Measurements from ENCODE around the gene PTTG2.

Gene PTTG2

GRCh38 chr4:37938208-37938607 lies 22.0 kb upstream of the PTTG2 start:
- no peak for TF ChIP-seq CTCF (conservative IDR thresholded peaks at IDR 0.05; ENCODE audit: control insufficient read depth, insufficient read depth, low read depth, low read length)
- no peak for DNase-seq (ENCODE audit: low read depth)
- no peak overlapping the region for H3K4me3 ChIP-seq (ENCODE audit: control insufficient read depth, low read depth, low read length)

DNA sequence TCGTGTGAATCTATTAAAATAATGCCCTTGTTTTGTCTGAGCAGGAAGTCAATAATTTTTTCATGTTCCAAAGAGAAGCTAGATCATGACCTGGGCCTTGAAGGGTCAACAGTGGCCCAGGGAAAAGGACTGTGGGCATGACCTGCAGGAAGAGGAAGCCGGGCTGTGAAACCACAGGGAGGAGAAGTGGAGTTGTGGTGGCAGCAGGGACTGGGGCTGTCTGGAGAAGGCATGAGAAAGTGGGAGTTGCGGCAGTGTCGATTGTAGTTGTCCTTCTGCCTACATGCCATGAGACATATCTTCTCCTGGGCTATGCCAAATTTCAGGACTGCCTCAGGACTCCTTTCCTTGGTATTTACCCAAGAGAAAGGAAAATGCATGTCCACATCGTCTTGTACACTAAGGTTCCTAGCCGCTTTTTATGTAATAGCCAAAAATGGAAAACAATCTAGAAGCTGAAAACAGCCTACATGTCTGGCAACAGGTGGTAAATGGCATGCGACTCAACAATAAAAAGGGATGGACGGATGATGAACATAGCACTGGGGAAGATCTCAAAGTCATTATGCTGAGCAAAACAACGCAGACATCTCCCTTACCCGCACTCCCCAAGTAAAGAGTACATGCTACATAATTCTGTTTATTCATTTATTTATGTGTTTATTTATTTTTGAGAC lies 13.6 kb upstream of the PTTG2 start:
- no peak for DNase-seq (ENCODE audit: low read depth)
- no peak for TF ChIP-seq CTCF (conservative IDR thresholded peaks at IDR 0.05; ENCODE audit: control insufficient read depth, insufficient read depth, low read depth, low read length)
- no peak overlapping the region for H3K4me3 ChIP-seq (ENCODE audit: control insufficient read depth, low read depth, low read length)

DNA sequence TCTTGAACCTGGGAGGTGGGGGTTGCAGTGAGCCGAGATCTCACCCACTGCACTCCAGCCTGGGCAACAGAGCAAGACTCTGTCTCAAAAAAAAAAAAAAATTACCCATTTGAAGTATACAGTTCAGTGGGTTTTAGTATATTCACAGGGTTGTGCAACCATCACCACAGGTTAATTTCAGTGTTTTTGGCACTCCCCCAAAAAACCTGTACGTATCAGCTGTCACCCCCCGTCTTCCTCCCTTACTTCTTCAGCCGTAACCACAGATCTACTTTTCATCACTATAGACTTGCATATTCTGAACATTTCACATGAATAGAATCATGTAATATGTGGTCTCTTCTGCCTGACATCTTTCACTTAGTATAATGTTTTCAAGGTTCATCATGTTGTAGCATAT lies 11.7 kb upstream of the PTTG2 start:
- no peak for DNase-seq (ENCODE audit: low read depth)
- no peak overlapping the region for H3K4me3 ChIP-seq (ENCODE audit: control insufficient read depth, low read depth, low read length)
- TF ChIP-seq CTCF (conservative IDR thresholded peaks at IDR 0.05; ENCODE audit: control insufficient read depth, insufficient read depth, low read depth, low read length): no peak

DNA sequence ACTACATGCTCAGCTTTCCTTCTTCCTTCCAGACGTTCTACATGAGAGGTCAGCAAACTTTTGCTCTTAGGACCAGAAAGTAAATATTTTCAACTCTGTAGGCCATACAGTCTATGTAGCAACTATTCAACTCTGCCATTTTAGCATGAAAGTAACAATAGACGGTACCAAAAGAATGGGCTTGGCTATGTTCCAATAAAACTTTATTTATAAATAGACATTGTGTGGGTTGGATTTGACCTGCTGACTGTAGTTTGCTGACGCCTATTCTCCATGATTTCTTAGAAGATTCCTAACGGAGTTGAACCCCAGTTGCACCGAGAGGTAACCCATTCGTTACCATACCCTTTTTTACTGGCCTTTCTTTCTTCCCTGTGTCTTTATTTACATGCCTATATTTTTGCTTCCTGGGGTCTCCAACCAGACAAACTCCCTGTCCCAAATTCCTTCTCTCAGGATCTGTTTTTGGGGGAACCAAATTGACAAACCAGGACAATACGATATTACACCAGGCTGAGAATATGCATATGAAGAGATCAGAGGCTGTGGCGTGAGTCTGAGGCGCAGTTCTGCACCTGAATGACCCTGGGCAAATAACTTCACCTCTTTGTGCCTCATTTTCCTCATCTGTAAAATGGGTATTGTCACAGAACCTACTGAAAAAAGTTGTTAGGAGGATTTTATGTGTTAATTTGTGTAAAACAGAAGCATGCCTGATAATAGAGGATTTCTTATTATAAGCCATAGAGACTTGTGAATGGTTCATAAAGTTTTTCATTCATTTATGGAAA lies 10.4 kb upstream of the PTTG2 start:
- TF ChIP-seq CTCF (conservative IDR thresholded peaks at IDR 0.05; ENCODE audit: control insufficient read depth, insufficient read depth, low read depth, low read length): no peak
- DNase-seq (ENCODE audit: low read depth): no peak
- H3K4me3 ChIP-seq (ENCODE audit: control insufficient read depth, low read depth, low read length): no peak overlapping the region

DNA sequence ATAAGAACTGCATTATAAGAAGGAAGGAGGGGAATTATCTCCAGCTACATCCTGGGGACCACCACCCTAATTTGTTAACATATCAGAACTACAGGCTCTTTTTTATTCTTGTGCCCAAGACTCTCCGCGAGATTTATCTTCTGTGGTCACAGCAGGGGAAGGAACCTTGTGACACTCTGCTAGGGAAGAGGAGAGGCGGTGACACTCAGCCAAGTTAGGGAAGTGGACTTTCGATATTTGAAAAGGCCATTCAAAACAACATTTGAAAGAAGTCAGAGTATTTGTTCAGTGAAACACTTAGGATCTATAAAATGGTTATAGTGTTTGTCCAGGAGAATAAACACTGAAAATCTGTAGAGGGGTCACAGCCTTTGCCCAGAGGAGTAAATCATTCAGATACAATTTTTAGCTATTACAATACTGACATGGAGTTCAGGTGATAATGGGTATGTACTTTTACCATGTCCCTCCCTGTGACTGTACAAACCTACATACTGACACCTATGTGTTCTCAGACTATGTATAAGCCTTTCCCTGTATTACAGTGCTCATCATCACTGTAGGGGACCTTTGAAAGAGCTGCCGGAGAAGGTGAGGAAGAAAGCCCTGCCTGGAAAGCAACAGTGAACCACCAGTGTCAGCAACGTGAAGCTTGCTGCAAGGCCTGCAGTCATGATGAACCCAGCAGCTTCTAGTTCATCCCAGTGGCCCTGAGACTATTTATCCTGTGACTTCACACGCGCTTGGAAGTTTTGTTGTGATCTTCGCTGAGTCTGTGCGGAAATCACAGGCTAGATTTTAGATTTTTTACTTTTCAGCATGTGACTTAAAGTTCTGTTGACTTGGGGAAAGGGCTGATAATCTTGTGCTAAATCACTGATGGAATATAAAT lies 8.5 kb upstream of the PTTG2 start:
- H3K4me3 ChIP-seq (ENCODE audit: control insufficient read depth, low read depth, low read length): no peak overlapping the region
- TF ChIP-seq CTCF (conservative IDR thresholded peaks at IDR 0.05; ENCODE audit: control insufficient read depth, insufficient read depth, low read depth, low read length): no peak
- no peak for DNase-seq (ENCODE audit: low read depth)

GRCh38 chr4:37953156-37953555 lies 7.0 kb upstream of the PTTG2 start:
- no peak for TF ChIP-seq CTCF (conservative IDR thresholded peaks at IDR 0.05; ENCODE audit: control insufficient read depth, insufficient read depth, low read depth, low read length)
- no peak overlapping the region for H3K4me3 ChIP-seq (ENCODE audit: control insufficient read depth, low read depth, low read length)
- DNase-seq (ENCODE audit: low read depth): no peak

Measured in fibroblast of mammary gland (primary cell).